ENCODE measurements around the gene WFDC12.

The WFDC12 gene

DNA sequence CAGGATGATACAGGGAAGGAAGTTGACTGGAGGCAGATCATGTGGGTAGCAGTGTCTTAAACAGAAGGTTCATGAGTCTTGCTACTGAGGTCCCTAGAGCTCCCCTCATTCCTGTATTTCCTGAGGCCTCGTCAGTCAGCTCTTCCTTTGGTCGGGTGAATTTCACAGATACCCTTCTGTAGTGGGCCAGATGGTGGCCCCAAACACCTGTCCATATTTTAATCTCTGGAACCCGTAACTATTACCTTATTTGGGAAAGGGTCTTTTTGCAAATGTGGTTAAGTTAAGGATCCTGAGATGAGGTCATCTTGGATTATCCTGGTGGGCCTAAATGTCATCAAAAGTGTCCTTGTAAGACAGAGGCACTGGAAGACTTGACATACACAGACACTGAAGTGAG lies 32.9 kb downstream of the WFDC12 start:
- ChIA-PET CTCF (interaction anchor here (1.0 kb wide), 1 partner anchor 47 kb away, joined by 3 read pairs; no protein-coding TSS in a partner anchor), POLR2A (no interaction called here)
- TF ChIP-seq HDGF (IDR thresholded peaks at IDR 0.05; ENCODE audit: borderline replicate concordance), result no peak
- no peak for TF ChIP-seq ARNT (IDR thresholded peaks at IDR 0.05)
- TF ChIP-seq, protein P1, sequence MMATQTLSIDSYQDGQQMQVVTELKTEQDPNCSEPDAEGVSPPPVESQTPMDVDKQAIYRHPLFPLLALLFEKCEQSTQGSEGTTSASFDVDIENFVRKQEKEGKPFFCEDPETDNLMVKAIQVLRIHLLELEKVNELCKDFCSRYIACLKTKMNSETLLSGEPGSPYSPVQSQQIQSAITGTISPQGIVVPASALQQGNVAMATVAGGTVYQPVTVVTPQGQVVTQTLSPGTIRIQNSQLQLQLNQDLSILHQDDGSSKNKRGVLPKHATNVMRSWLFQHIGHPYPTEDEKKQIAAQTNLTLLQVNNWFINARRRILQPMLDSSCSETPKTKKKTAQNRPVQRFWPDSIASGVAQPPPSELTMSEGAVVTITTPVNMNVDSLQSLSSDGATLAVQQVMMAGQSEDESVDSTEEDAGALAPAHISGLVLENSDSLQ (IDR thresholded peaks at IDR 0.05), result no peak
- TF ChIP-seq L3MBTL2 (conservative IDR thresholded peaks at IDR 0.05), result no peak
- TF ChIP-seq NFRKB (IDR thresholded peaks at IDR 0.05), result no peak
- TF ChIP-seq CTBP1 (IDR thresholded peaks at IDR 0.05; ENCODE audit: borderline replicate concordance), result no peak
- TF ChIP-seq FOXK2 (IDR thresholded peaks at IDR 0.05), result no peak
- no peak for TF ChIP-seq ELF4 (IDR thresholded peaks at IDR 0.05)
- no peak for TF ChIP-seq SUZ12 (IDR thresholded peaks at IDR 0.05)
- TF ChIP-seq BHLHE40 (IDR thresholded peaks at IDR 0.05; ENCODE audit: borderline replicate concordance), result no peak
- DNase-seq (ENCODE audit: extremely low spot score), result no peak

DNA sequence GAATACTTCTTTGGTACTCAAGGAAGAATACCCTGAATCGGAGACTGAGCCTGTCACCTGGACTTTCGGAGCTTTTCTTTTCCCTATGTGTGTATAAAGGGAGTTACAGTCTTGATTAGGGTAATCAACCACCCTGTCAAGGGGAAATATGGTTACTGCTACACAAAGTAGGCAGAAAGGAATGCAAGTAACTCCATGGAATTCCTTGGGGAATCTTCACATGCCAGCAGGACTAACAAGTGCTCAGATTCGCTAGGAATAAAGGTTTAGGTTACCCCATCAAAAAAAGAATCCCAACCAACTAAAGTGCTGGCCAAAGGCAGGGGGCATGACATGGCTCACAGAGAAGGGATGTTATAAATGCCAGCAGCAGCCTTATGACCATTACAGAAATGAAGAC lies 33.8 kb downstream of the WFDC12 start:
- POLR2A ChIA-PET, result no interaction called here
- DNase-seq (ENCODE audit: extremely low spot score), result no peak
- TF ChIP-seq ARNT (IDR thresholded peaks at IDR 0.05), result no peak
- TF ChIP-seq SP1 (IDR thresholded peaks at IDR 0.05), result no peak
- TF ChIP-seq TARDBP (IDR thresholded peaks at IDR 0.05), result no peak
- no peak for TF ChIP-seq FOXA1 (IDR thresholded peaks at IDR 0.05)
- no peak for TF ChIP-seq FOXM1 (IDR thresholded peaks at IDR 0.05; ENCODE audit: borderline replicate concordance)
- no peak for TF ChIP-seq ELF4 (IDR thresholded peaks at IDR 0.05)
- TF ChIP-seq HDGF (IDR thresholded peaks at IDR 0.05; ENCODE audit: borderline replicate concordance), result no peak
- no peak for TF ChIP-seq BHLHE40 (IDR thresholded peaks at IDR 0.05; ENCODE audit: borderline replicate concordance)
- no peak for TF ChIP-seq L3MBTL2 (conservative IDR thresholded peaks at IDR 0.05)
- TF ChIP-seq, protein P1 (IDR thresholded peaks at IDR 0.05), result no peak
- no peak for TF ChIP-seq NFRKB (IDR thresholded peaks at IDR 0.05)
- no peak for TF ChIP-seq FOXK2 (IDR thresholded peaks at IDR 0.05)
- no peak for TF ChIP-seq SUZ12 (IDR thresholded peaks at IDR 0.05)
- no peak for TF ChIP-seq CTBP1 (IDR thresholded peaks at IDR 0.05; ENCODE audit: borderline replicate concordance)
- TF ChIP-seq ZNF384 (IDR thresholded peaks at IDR 0.05), result no peak
- TF ChIP-seq LEF1 (IDR thresholded peaks at IDR 0.05; ENCODE audit: borderline replicate concordance), result no peak
- CTCF ChIA-PET, result no interaction called here

DNA sequence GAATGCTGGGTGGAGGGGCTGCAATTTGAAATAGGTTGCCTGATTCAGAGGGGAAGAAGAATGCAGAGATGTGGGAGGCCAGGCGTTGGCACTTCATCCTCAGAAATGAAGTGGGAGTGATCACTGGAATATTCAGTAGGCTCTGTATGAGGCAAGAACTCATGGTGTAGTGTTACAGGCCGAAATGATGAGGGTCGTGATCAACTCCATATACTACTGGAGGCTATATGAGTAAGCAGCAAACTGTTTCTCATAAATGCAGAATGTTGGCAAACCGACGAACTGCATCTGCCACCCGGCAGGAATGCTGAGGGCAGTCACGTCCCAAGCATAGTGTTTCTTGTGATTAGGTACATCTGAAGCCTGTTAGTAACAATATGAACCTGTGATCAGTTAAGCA lies 36.0 kb downstream of the WFDC12 start:
- TF ChIP-seq FOXK2 (IDR thresholded peaks at IDR 0.05) (no peak), FOXA1 (IDR thresholded peaks at IDR 0.05) (no peak), ELF4 (IDR thresholded peaks at IDR 0.05) (no peak), ARNT (IDR thresholded peaks at IDR 0.05) (no peak), CTBP1 (IDR thresholded peaks at IDR 0.05; ENCODE audit: borderline replicate concordance) (no peak), BHLHE40 (IDR thresholded peaks at IDR 0.05; ENCODE audit: borderline replicate concordance) (no peak), SP1 (IDR thresholded peaks at IDR 0.05) (no peak), TARDBP (IDR thresholded peaks at IDR 0.05) (no peak), LEF1 (IDR thresholded peaks at IDR 0.05; ENCODE audit: borderline replicate concordance) (no peak), NFRKB (IDR thresholded peaks at IDR 0.05) (no peak), HDGF (IDR thresholded peaks at IDR 0.05; ENCODE audit: borderline replicate concordance) (no peak), ZNF384 (IDR thresholded peaks at IDR 0.05) (no peak), L3MBTL2 (conservative IDR thresholded peaks at IDR 0.05) (no peak), FOXM1 (IDR thresholded peaks at IDR 0.05; ENCODE audit: borderline replicate concordance) (no peak), SUZ12 (IDR thresholded peaks at IDR 0.05) (no peak)
- TF ChIP-seq, protein P1 (IDR thresholded peaks at IDR 0.05), result no peak
- no peak for DNase-seq (ENCODE audit: extremely low spot score)
- ChIA-PET CTCF (no interaction called here), POLR2A (no interaction called here)

DNA sequence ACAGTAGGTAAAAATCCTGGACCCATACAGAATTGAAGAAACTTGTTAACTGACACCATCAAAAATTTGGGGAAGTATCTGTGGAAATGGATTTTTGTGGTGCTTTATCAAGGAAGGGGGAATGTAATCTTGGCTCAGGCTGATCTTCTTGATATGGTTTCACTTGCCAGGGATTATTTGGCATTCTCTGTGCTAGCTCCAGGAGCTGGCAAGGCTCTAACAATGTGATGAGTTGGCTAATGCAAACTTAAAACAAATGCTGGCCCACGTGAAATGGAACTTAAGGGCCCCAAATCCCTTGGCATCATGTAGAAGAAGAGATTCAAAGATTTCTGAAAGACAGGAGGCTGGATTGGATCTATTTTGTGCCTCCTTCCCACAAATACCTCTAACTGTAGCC lies 36.5 kb downstream of the WFDC12 start:
- POLR2A ChIA-PET, result no interaction called here
- CTCF ChIA-PET, result interaction anchor here (1.2 kb wide), 1 partner anchor 8 kb away, joined by 3 read pairs; no protein-coding TSS in a partner anchor
- DNase-seq (ENCODE audit: extremely low spot score), result no peak
- TF ChIP-seq HDGF (IDR thresholded peaks at IDR 0.05; ENCODE audit: borderline replicate concordance) (no peak), ZNF384 (IDR thresholded peaks at IDR 0.05) (no peak), ELF4 (IDR thresholded peaks at IDR 0.05) (no peak), ARNT (IDR thresholded peaks at IDR 0.05) (no peak), CTBP1 (IDR thresholded peaks at IDR 0.05; ENCODE audit: borderline replicate concordance) (no peak), FOXA1 (IDR thresholded peaks at IDR 0.05) (no peak), FOXM1 (IDR thresholded peaks at IDR 0.05; ENCODE audit: borderline replicate concordance) (no peak), TARDBP (IDR thresholded peaks at IDR 0.05) (no peak), NFRKB (IDR thresholded peaks at IDR 0.05) (no peak), SUZ12 (IDR thresholded peaks at IDR 0.05) (no peak), BHLHE40 (IDR thresholded peaks at IDR 0.05; ENCODE audit: borderline replicate concordance) (no peak), SP1 (IDR thresholded peaks at IDR 0.05) (no peak), FOXK2 (IDR thresholded peaks at IDR 0.05) (no peak), L3MBTL2 (conservative IDR thresholded peaks at IDR 0.05) (no peak), LEF1 (IDR thresholded peaks at IDR 0.05; ENCODE audit: borderline replicate concordance) (no peak)
- TF ChIP-seq, protein P1 (IDR thresholded peaks at IDR 0.05), result no peak

DNA sequence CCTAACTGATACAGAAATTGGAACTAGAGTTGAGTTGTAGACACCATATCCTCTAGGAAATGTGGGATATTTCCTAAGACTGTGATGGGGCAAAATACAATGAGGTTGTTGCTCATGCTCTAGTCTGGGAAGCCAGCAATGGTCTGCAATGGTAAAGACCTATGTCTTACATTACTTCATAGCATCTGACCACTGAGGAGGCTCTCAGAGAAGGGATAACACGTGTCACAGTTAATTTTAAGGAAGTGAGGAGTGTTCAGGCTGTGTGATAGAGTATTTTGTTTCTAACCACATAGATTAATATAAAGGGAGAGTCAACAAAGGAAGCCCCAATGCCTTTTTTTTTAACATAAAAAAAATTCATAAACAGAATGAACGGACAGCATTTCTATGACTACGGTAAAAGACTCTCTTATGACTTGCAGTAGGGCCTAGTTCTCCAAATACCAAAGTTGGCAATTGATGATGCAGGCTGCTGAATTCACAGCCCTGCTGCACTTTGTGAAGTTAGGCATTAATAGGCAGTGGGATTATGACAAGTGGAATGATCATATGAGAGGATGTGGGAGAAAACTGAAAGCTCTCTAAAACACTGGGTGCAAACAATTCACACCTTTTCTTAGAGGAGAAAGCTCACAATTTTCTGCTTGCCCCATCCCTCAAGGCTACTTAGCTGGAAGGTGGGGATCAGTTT lies 37.0 kb downstream of the WFDC12 start:
- POLR2A ChIA-PET, result no interaction called here
- no peak for DNase-seq (ENCODE audit: extremely low spot score)
- TF ChIP-seq L3MBTL2 (conservative IDR thresholded peaks at IDR 0.05) (no peak), NFRKB (IDR thresholded peaks at IDR 0.05) (no peak), FOXM1 (IDR thresholded peaks at IDR 0.05; ENCODE audit: borderline replicate concordance) (no peak), FOXK2 (IDR thresholded peaks at IDR 0.05) (no peak), FOXA1 (IDR thresholded peaks at IDR 0.05) (no peak), SP1 (IDR thresholded peaks at IDR 0.05) (no peak), LEF1 (IDR thresholded peaks at IDR 0.05; ENCODE audit: borderline replicate concordance) (no peak), HDGF (IDR thresholded peaks at IDR 0.05; ENCODE audit: borderline replicate concordance) (no peak), TARDBP (IDR thresholded peaks at IDR 0.05) (no peak)
- TF ChIP-seq, protein P1 (IDR thresholded peaks at IDR 0.05), result no peak
- CTCF ChIA-PET, result interaction anchor here (1.2 kb wide), 1 partner anchor 9 kb away, joined by 3 read pairs; no protein-coding TSS in a partner anchor

All from HEK293T (cell line).